Subcutaneous adipose tissue (tissue), 4 donors: ENCODE data around the gene SMURF1. TPM values are rescaled to one million over a fixed set of nuclear protein-coding genes. Genes with fewer than 3 reads are reported as not detected.

Source experiments
- total RNA-seq, 4 donors: library from RNA; depleted of rRNA; stranded (reverse); fragments of >200 nt; gene quantifications; one replicate each; pipeline ENCODE4 v1.1.0, GENCODE V29; 2016
- TF ChIP-seq, protein P1 (sequence below): fragments of 450-650 bp; IDR thresholded peaks from one replicate; pipeline ENCODE4 v1.5.1; 2016; ENCODE audit warnings: low read depth, mild to moderate bottlenecking, control low read depth, antibody characterized with exemption, moderate library complexity

Gene SMURF1
- total RNA-seq, 4 donors from 2014 or later = 24.0 to 49.4 (median 25.2) TPM

DNA sequence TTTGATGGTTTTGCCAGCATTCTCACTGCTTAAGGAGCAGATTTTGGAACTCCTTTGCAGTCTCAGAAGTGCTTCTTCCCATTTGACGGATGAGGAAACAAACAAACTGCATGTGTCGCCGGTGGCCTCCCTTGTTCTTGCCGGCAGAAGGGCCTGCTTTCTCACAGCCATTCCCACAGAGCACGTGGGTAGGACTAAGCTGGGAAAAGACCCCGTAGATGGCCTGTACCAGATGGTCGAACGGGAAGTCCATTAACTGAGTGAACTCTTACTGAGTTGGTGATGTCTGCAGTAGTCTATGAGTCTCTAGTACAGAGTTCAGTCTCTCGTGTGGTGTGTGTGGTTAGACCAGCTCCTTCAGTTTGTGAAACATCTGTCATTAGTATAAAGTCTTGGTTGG lies 133.6 kb downstream of the SMURF1 start:
- TF ChIP-seq, protein P1, sequence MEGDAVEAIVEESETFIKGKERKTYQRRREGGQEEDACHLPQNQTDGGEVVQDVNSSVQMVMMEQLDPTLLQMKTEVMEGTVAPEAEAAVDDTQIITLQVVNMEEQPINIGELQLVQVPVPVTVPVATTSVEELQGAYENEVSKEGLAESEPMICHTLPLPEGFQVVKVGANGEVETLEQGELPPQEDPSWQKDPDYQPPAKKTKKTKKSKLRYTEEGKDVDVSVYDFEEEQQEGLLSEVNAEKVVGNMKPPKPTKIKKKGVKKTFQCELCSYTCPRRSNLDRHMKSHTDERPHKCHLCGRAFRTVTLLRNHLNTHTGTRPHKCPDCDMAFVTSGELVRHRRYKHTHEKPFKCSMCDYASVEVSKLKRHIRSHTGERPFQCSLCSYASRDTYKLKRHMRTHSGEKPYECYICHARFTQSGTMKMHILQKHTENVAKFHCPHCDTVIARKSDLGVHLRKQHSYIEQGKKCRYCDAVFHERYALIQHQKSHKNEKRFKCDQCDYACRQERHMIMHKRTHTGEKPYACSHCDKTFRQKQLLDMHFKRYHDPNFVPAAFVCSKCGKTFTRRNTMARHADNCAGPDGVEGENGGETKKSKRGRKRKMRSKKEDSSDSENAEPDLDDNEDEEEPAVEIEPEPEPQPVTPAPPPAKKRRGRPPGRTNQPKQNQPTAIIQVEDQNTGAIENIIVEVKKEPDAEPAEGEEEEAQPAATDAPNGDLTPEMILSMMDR = no peak

- TF ChIP-seq, protein P1 = no peak
Measured at GRCh38 chr7:99008921-99009530, 134.9 kb downstream of the SMURF1 start.

DNA sequence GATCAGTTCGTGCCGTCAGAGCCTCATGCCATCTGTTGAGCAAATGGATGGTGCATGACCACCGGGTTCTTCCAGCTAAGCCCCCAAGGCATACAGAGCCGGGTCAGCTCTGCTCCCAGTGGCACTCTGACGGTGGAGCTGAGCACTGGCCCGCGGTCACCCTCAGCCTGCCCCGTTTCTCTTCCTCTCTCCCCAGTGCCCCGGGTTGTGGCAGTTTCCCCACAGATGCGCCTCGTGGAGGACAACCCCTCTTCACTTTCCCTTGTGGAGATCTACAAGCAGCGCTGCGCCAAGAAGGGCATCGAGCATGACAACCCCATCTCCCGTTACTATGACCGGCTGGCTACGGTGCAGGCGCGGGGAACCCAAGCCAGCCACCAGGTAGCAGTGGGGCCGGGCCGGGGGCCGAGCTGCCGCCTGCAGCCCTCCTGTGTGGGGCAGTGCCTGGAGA lies 135.7 kb downstream of the SMURF1 start:
- TF ChIP-seq, protein P1 = no peak

DNA sequence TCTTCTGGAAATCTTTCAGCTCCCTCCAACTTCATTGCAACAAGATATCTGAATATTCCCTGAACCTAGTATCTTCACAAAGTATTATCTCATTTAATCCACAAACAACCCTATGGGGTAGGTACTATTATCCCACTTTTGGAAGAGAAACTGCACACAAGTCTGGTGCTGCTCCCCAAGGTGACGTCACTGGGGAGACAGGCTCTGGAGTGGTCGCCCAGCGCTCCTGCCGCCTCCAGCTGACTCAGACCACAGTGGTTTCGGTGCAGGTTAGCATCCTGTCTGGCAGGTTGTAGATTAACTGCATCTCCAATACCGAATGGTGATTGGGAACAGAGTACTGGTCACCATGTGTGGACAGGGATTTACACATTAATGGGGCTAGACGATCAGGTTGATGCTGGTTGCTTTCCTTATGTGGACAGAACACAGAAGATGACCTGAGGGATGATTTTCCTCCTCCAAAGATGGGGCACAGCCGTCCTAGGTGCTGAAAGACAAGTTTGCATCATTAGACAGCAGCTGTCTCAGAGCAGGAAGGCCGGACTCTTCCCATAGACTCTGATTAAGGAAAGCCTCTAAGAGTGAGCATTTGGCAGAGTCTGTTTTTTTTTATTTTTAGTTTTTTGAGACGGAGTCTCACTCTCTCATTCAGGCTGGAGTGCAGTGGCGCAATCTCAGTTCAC lies 137.0 kb downstream of the SMURF1 start:
- TF ChIP-seq, protein P1 = no peak

GRCh38 chr7:99005776-99006175 lies 138.1 kb downstream of the SMURF1 start:
- TF ChIP-seq, protein P1 = no peak

- TF ChIP-seq, protein P1 = no peak
Measured at GRCh38 chr7:99004781-99005500, 139.0 kb downstream of the SMURF1 start.

- TF ChIP-seq, protein P1 = no peak
Measured at GRCh38 chr7:99004216-99004615, 139.7 kb downstream of the SMURF1 start.
